WTC11 (cell line): Measurements from ENCODE around the gene CD302. TPM values are rescaled to one million over a fixed set of nuclear protein-coding genes. Genes with fewer than 3 reads are reported as not detected.
A peak's percentile ranks its signal among the peaks of the same experiment; 100 is the strongest.

ENCODE experiments used
- ATAC-seq: fragments of 200-7000 bp; cut with Tn5 transposase; 2 replicates; pipeline ENCODE4 v1.10.0; 2021; ENCODE audit warnings: mild to moderate bottlenecking, moderate library complexity
- CTCF ChIA-PET: fragments of 300-600 bp; sonication (Branson Sonifier 250); formaldehyde crosslinking; loops from one replicate; lab custom pipeline; 2021; ENCODE audit warnings: antibody characterized with exemption; lab: Charles Lee
- POLR2A ChIA-PET: fragments of 350-600 bp; sonication (Branson Sonifier 250); formaldehyde crosslinking; loops from one replicate; lab custom pipeline; 2021; ENCODE audit warnings: antibody characterized with exemption; lab: Charles Lee
- DNase-seq: peaks from one replicate; pipeline ENCODE4 v3.0.0; 2021; ENCODE audit warnings: low spot score
- H3K27ac Mint-ChIP-seq: 2 replicates; pipeline ENCODE4 v1.8.0; 2021; ENCODE audit warnings: mixed read lengths
- H3K27me3 Mint-ChIP-seq: 2 replicates; pipeline ENCODE4 v1.8.0; 2021; ENCODE audit warnings: low read depth, mild to moderate bottlenecking, moderate library complexity, mixed read lengths
- H3K36me3 Mint-ChIP-seq: 2 replicates; pipeline ENCODE4 v1.8.0; 2021; ENCODE audit warnings: mixed read lengths
- H3K4me1 Mint-ChIP-seq: 2 replicates; pipeline ENCODE4 v1.8.0; 2022; ENCODE audit warnings: mixed read lengths
- H3K4me3 Mint-ChIP-seq: 2 replicates; pipeline ENCODE4 v1.8.0; 2021; ENCODE audit warnings: mild to moderate bottlenecking, moderate library complexity, mixed read lengths
- H3K9me3 Mint-ChIP-seq: 2 replicates; pipeline ENCODE4 v1.8.0; 2021; ENCODE audit warnings: mixed read lengths
- JAZF1 ChIP-seq: fragments of 250-450 bp; sonication (Bioruptor Pico); IDR thresholded peaks from 2 replicates; pipeline ENCODE4 v1.9.0; 2021; ENCODE audit warnings: moderate library complexity, mild to moderate bottlenecking, inconsistent platforms
- PRDM15 ChIP-seq: sonication (generic); formaldehyde crosslinking; IDR thresholded peaks from 2 replicates; pipeline ENCODE4 v1.8.0; 2022; ENCODE audit warnings: missing genetic modification reagents
- ZNF425 ChIP-seq: fragments of 250-450 bp; sonication (Bioruptor Pico); conservative IDR thresholded peaks from 2 replicates; pipeline ENCODE4 v1.9.0; 2021; ENCODE audit warnings: mild to moderate bottlenecking
- ZNF532 ChIP-seq: fragments of 250-450 bp; sonication (Bioruptor Pico); IDR thresholded peaks from 2 replicates; pipeline ENCODE4 v1.9.0; 2021; ENCODE audit warnings: mild to moderate bottlenecking, borderline replicate concordance
- total RNA-seq: library from RNA; stranded (reverse); gene quantifications from 3 replicates; pipeline ENCODE4 v1.2.3, GENCODE V29; 2021

Gene CD302
- total RNA-seq, 1 experiment from 2014 or later, result 1.4 TPM

GRCh38 chr2:159832026-159832425 lies 34.0 kb upstream of the CD302 start:
- POLR2A ChIA-PET, result no interaction called here
- CTCF ChIA-PET, result no interaction called here

More at GRCh38 chr2:159832026-159832425, 34.0 kb upstream of the CD302 start:
- ATAC-seq (peak; percentile 58; the same call in 1 of the 2 replicates), DNase-seq (no peak)
- no peak overlapping the region for H3K4me3 Mint-ChIP-seq
- no peak overlapping the region for H3K27ac Mint-ChIP-seq
- no peaks in the 10 kb centered on the region for H3K4me1 Mint-ChIP-seq
- H3K9me3 Mint-ChIP-seq, result no peaks in the 10 kb centered on the region
- H3K27me3 Mint-ChIP-seq, result peaks cover 98% of the 10 kb centered on the region
- TF ChIP-seq ZNF425 (CRISPR knock-in tag) (no peak), PRDM15 (no peak), ZNF532 (no peak), JAZF1 (no peak)
- H3K36me3 Mint-ChIP-seq, result no peaks in the 10 kb centered on the region
